HG03280 (cell line): ENCODE data around the gene USP15.
"Not testable (repeated sequence)": the region's sequence is repeated elsewhere in the genome, so short reads cannot be mapped to it uniquely, and the experiment has no call there.

Source experiments
- ATAC-seq: cut with Tn5 transposase; IDR thresholded peaks from one replicate; pipeline ENCODE4 v1.9.1; 2021; ENCODE audit warnings: mild to moderate bottlenecking, moderate library complexity; ENCODE audit not compliant: unreplicated experiment

The USP15 gene

DNA sequence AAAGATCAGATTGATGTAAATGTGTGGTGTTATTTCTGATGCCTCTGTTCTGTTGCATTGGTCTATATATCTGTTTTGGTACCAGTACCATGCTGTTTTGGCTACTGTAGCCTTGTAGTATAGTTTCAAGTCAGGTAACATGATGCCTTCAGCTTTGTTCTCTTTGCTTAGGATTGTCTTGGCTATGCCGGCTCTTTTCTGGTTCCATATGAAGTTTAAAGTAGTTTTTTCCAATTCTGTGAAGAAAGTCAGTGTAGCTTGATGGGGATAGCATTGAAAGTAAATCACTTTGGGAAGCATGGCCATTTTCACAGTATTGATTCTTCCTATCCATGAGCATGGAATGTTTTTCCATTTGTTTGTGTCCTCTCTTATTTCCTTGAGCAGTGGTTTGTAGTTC, 105.6 kb downstream of the USP15 start:
- not testable (repeated sequence) for ATAC-seq

DNA sequence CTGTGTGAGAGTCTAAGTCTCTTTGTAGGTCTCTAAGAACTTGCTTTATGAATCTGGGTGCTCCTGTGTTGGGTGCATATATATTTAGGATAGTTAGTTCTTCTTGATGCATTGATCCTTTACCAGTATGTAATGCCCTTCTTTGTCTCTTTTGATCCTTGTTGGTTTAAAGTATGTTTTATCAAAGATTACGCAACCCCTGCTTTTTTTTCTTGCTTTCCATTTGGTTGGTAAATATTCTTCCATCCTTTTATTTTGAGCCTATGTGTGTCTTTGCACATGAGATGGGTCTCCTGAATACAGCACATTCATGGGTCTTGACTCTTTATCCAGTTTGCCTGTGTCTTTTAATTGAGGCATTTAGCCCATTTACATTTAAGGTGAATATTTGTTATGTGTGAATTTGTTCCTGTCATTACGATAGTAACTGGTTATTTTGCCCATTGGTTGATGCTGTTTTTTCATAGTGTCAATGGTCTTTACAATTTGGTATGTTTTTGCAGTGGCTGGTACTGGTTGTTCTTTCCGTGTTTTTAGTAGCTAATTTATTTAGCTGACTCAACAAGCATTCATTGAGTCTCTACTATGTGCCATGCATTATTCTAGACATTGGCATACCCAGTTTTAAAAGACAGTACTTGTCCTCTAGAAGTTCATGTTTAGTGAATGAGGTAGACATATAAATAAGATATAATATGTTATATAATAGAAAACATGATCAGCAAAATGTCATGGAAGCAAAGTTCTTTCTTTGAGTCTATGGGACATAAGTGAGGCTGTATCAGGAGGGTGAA, 108.4 kb downstream of the USP15 start:
- not testable (repeated sequence) for ATAC-seq

DNA sequence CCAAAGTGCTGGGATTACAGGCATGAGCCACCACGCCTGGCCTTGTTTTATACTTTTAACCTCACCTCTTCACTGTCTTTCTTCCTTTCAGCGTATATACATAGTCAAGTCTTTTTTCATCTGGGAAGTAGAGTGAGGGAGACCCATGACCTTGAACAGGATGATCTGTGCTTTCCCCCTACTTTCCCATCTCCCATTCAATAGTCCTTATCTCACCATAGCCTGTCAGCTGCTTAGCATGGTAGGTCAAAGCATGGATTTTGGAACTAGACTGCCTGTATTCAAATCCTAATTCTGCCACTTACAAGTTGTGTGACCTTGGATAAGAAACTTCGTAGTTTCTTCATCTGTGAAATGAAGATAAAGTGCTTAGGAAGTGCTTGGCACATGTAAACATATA, 110.0 kb downstream of the USP15 start:
- no peak for ATAC-seq

DNA sequence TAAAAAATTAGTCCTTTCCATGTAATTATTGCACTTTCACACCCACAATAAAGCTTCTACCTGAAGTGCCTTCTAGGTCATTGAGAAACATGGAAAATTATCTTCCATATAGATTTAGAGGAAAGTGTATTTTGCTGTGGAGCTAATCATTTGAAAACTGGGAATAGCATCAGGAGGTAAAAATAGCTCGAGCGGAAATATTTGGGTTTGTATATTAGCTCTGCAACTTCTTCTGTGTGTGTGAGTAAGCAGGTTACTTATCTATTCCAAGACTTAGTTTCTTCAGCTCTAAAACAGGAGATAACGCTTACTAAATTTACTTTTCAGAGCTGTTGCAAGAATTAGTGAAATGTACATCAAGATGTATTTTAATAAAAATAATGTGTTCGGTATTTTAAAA, 111.5 kb downstream of the USP15 start:
- no peak for ATAC-seq

DNA sequence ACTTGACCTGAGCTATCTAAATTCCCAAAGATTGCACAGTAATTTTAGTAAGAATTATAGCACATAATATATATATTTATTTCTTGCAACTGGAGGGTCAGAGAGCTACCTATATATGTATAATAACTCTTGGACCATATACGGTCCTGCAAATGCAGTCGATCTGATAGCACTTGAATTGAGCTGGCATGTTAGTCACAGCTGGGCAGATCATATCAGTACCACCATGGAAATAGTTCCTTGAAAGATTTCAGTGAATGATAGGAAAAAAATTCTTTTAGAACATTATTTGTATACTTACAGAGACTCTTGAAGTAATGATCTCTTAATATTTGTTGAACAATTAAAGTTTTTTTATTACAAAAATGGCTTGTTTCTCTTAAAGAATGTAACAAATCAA, 111.9 kb downstream of the USP15 start:
- ATAC-seq: no peak

DNA sequence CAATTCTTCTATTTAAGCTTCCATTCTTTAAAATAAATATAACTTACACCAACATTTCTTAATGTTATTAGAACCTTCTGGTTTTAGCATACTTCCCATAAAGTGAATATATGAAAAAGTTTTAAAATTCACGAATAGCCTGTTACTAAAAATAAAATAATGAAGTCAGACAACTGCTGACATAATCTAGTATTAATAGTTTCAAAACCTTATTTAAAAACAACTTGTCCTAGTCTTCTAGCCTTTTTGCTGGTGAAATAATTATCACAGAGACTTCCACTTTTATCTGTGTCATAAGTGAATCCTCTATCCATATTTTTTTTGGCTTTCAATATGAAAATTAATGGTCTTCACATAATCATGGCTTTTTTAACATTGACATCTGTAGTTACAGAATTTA, 112.6 kb downstream of the USP15 start:
- no peak for ATAC-seq

DNA sequence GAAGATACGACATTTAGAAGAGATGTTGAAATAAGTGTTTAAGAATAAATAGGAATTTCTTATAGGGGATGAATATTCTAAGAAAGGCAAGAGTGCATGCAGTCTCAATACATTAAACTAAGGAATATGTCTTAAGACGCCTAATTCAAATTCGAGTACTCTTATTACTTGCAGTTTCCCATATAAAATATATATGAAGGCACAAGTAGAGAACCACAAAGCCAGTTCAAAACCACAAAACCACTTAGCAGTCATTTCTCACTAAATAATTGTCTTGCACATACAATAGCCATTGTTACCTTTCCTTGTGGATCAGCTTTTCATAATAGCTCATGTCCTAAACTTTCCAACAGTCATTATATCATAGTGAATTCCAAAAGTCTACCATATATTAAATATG, 115.4 kb downstream of the USP15 start:
- no peak for ATAC-seq

DNA sequence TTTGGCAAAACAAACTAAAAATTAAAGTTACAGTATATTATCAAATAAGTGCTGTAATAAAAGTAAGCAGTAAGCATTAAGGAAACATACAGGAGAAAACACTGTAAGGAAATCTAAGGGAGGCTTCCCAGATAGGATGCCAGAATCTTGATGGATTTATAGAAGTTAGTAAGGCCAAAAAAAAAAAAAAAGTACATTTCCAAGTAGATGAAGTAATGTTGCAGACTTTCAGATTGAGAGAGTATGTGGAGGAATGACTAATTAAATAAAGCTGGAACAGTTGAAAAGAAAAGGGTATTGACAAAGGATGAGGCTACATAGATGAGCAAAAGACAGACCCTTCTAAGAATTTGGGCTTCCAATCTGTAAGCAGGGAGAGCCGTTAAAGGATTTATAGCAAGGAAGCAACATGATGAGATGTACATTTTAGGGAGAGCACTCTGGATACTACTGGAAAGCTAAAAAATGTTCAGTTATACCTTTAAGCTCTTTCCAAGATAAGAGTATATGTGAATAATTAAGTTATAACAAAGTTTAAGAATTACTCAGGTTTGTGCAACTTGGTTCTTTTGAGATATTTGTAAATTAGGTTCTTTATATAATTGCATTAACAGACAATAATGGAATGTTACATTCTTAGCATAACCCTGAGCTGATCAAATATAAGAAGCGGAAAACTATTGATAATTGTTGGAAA, 119.0 kb downstream of the USP15 start:
- no peak for ATAC-seq

DNA sequence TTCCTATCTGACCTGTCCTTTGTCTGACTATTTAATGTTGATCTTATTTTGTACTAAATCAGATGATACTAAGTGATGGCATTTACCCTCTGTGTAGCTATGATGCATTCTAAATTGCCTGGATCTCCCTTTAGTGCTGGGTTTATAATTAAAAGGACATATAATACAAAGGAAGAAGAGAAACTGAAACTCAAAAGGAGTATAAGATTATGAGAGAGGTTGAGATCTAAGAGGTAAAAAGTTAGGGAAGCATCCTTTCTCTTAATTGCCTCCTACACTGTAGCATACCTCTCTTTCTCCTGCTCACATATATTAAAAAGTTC, 119.5 kb downstream of the USP15 start:
- no peak for ATAC-seq

DNA sequence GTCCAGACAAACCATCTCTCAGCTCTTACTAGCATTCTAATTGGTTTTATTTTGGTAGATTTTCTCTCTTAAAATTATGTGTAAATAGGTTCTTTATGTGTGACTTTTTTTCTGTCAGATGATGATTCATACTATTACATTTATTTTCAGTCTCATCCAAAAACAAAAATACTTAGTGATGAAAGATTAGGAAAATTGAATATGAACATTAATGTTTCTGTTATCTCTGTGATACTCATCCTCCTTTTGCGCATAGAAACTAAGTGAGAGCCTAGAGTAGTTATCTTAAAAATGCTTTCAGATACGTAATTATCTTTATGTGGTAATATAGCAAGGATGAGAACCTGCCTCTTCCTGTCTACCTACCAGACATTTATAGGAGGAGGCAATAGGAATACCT, 122.3 kb downstream of the USP15 start:
- ATAC-seq: no peak

DNA sequence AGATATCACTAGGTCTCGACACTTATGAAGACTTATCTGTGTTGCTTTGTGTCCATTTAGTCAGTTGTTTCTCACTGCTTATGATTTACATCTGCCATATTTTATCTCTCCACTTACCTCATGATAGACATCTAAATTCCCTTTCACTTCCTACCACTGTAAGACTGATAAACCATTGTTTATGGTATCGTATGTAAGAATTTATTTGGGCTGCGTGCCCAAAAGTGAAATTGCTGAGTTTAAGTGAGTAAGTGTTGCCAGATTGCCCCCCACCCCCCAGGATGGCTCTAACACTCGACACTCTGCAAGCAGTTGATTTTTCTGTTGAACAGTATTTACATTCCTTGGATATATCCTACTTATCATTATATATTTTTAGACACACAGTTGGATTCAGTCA, 136.5 kb downstream of the USP15 start:
- no peak for ATAC-seq

DNA sequence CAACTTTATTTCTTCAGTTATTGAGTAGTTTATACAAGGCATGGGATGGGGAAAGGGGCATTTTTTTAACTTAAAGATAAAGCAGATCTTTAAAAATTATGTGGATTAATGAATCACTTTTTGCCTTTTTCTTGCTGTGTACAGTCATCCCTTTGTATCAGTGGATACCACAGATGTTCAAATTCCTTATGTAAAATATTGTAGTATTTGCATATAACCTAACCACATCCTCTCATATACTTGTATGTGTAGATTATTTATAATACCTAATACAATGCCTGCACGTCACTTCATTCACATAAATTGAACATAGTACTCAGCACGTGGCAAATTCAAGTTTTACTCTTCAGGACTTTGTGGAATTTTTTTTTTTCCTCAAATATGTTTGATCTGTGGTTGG, 139.9 kb downstream of the USP15 start:
- no peak for ATAC-seq

DNA sequence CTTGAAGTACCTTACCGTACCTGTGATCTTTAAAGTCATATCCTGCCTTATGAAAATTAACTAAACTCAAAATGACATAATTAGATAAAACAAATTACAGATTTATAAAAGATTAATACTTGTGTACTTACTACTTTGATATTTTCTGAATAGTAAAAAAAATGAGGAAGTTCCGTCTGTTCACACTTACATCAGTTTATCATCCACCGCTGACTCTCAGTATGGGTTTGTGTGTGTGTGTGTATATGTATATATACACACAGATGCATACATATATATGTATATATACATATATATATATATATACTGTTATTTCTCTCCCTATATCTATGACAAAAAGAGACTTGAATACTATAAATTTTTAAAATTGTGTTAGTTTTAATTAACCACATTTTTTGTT, 141.4 kb downstream of the USP15 start:
- ATAC-seq: no peak

DNA sequence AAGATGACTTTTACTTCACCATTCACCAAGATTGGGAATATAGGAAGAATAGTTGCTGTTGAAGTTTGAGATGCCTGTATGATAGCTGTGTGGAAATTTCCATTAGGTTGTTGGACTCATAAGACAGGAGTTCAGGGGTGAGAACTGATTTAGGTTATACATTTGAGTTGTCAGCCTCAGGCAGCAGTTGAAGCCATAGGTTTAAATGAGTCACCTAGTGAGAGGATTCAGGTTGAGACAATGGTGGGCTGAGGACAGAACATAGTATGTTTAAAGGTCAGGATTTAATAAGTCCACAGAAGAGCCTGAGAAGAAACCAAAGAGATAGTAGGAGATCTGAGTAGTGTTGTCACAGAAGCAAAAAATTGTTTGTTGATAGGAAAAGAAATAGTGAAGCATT, 142.8 kb downstream of the USP15 start:
- ATAC-seq: no peak

DNA sequence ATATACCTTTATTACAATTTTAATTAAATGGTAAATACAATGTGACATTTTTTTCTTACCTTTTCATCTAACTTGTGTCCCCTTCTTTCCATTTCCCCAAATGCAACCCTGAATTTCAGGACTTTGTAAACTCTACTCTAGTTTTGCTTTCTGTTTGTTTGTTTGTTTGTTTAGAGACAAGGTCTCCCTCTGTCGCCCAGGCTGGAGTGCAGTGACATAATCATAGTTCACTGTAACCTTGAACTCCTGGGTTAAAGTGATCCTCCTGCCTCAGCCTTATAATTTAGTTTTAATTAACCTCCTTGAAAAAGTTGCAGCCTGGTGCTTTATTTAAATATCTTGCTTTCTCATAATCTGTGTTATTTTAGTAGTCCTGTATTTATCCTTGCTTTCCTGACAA, 147.4 kb downstream of the USP15 start:
- no peak for ATAC-seq

DNA sequence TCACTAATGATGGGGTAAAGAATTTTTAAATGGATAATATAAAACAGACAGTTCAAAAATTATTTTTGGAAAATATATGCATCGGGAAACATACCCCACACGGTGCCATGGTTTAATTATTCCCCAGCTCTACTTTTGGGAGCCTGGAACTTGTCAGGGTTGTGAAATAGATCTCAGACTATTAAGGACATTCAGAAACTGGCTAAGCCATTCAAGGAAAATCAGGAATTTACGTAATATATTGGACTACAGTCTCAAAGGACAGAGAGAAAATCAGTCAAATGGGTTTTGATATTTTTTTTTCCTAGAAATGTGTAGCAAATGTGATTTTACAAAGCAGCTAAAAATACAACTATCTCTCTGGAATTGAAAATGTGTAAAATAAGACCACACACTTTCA, 148.9 kb downstream of the USP15 start:
- no peak for ATAC-seq

DNA sequence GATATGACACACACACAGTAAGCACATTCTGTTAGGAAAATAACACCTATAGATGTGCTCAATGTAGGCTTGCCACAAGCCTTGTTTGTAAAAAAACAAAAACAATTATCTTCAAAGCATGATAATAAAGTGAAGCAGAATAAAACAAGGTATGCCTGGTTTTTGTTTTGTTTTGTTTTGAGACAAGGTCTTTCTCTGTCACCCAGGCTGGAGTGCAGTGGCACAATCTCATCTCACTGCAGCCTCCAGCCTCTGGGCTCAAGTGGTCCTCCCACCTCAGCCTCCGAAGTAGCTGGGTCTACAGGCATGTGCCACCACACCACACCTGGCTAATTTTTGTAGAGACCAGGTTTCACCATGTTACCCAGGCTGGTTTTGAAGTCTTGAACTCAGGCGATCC, 154.0 kb downstream of the USP15 start:
- no peak for ATAC-seq

DNA sequence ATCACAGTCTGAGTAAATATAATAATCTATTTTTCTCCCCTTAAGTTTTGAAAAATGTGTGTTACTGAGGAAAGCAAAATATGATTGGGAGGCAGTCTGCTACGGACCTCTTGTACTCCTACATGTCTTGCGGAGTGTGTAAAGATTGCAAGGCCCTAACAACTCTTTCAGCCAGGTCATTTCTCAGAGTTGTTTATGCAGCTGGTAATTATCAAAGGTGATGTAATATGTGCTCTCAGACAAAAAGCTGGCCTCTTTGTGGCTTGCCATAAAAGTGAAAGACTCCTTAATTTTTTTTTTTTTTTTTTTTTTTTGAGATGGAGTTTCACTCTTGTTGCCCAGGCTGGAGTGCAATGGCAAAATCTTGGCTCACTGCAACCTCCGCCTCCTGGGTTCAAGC, 165.9 kb downstream of the USP15 start:
- ATAC-seq: no peak

DNA sequence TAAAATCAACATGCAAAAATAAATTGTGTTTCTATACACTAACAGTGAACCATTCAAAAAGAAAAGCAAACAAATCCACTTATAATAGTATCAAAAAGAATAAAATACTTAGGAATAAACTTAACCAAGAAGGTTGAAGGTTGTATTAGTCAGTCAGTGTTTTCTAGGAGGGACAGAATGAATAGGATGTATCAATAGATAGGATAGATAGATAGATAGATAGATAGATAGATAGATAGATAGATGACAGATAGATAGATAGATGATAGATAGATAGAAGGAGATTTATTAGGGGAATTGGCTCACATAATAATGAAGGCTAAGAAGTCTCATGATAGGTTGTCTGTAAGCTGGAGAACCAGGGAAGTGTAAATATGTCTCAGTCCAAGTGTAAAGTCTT, 169.3 kb downstream of the USP15 start:
- no peak for ATAC-seq

DNA sequence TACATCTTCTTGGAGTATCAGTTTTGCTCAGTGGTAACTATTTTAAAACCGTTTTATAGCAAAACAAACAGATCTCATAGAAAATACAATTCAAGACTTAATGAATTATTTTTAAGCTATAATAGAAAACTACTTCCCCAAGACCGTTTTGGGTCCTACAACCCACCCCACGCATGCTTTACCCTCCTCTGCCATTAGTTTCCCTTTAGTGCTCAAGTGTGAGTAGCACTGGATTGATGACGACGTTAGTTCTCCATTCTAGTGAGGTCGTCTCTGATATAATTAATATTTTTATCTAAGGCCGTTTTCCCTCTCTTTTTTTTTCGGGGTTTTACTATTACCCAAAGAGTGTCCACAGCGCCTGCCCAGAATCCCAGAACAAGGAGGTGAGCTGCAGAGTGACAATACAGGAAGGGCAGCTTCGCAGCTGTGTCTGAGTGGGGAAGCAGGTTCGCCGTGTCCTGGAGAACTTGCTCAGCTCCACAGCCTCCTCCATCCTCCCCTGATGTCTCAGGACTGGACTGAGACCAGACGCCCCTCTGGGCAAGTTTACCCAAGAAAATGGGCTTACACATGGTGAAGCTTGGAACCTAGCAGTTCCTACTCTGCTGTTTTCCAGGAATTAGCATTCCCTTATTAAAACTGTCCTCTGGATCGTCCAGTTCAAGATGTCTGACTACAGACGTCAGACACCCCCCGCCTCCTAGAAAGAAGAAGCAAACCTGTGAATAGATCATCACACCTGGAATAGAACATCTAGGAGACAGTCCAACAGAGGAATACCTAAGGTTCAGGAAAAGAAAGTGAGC, 174.5 kb downstream of the USP15 start:
- peak; percentile 32 for ATAC-seq

DNA sequence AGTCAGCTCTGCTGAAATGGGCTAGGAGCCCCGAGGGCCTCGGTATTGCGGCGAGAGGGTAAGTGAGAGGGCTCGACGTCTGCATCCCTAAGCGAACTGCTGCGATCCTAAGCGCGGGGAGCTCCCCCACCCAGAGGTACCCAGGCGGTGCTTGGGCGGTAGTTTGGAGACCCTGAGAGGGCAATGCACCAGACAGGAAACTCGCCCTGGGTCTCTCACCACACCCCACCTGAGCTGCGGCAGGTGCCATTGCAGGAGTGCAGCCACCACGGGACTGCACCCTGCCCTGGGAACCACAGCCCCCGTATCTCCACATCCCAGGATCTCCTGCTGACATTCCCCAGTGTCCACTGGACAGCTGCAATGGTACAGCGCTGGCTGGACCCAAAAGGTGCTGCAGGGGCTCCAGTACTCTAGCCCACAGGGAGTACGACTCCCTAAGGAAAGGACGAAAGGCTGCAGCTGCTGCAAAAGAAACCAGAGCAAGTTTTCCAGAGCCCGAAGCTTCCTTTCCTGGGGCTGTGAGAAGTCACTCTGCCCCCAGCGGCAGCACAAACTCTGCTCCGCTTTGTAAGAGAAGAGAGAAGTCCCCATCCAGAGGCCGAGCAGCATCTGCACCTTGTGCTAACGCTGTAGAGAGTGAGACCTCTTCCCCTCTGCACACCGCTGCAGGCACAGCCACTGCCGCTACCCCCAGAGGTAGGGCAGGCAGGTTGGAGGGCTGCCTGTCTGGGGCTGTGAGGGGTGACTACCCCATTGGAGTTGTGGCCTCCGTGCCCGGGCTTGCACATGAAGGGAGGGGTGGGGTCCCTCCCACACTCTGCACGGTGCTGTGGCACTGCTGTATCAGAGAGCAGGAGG, 175.3 kb downstream of the USP15 start:
- peak; percentile 72 for ATAC-seq
